Measurements from ENCODE around the gene ZNF771.
"Not testable (repeated sequence)": the region's sequence is repeated elsewhere in the genome, so short reads cannot be mapped to it uniquely, and the experiment has no call there.

Gene ZNF771

GRCh38 chr16:30457743-30458560, 50.5 kb downstream of the ZNF771 start:
- no peak overlapping the region for H3K27ac ChIP-seq
- DNase-seq (ENCODE audit: low read depth, low spot score) = no peak

DNA sequence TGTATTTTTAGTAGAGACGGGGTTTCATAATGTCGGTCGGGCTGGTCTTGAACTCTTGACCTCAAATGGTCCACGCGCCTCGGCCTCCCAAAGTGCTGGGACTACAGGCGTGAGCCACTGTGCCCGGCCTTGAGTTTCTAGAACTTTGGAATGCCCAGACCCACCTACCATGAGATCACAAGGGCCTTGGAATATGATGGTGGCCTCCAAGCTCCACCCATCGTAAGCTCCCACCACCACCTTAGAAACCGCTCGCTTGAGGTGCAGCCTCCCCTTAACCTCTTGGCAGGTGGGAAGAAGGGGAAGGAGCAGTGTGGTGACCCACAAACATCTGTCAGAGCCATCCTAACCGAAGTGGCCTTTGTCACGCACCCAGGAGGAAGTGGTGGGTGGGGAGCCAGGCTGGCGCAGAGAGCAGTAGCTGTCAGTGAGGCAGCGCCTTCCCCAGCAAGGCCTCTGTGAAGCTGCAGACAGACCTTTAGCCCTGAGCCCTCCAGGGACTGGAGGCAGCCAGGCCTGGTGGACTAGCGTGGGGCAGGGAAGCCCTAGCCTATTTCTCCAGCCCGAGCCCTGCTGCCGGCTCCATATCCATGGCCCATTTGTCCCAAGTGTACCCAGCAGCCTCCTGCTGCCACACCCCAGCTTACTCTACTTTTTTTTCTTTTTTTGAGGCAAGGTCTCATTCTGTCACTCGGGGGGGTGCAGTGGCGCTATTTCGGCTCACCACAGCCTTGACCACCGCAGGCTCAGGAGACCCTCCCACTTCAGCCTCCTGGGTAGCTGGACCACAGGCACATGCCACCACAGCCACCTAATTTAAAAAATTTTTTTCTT, 51.4 kb downstream of the ZNF771 start:
- DNase-seq (ENCODE audit: low read depth, low spot score) = no peak
- H3K27ac ChIP-seq = no peak overlapping the region

- DNase-seq (ENCODE audit: low read depth, low spot score) = no peak
- H3K27ac ChIP-seq = no peak overlapping the region
These were observed 52.0 kb downstream of the ZNF771 start for GRCh38 chr16:30459456-30459855.

GRCh38 chr16:30461426-30461825, 54.0 kb downstream of the ZNF771 start:
- H3K27ac ChIP-seq; DNase-seq (ENCODE audit: low read depth, low spot score): not testable (repeated sequence)

DNA sequence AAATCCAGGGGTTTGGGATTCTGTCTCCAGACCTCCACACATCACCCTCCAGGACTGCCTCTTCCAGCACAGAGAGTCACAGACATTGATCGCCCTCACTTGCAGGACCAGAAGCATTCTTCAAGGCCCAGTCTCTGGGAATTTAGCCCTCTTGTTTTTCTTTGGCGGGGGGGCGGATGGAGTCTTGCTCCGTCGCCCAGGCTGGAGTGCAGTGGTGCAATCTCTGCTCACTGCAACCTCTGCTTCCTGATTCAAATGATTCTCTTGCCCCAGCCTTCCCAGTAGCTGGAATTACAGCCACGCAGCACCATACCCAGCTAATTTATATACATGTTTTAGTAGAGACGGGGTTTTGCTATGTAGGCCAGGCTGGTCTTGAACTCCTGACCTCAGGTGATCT, 56.7 kb downstream of the ZNF771 start:
- H3K27ac ChIP-seq = no peak overlapping the region
- no peak for DNase-seq (ENCODE audit: low read depth, low spot score)

Measured in epithelial cell of prostate (primary cell).